Lower leg skin (tissue), 3 donors: ENCODE data around the gene OTOP3.

Experiments used
- POLR2A ChIP-seq, 2 donors: fragments of 450-650 bp; IDR thresholded peaks; one replicate each; pipeline ENCODE4 v1.6.1; 2016 to 2017; ENCODE audit warnings: antibody characterized with exemption in 2 of 2, mild to moderate bottlenecking in 1 of 2, moderate library complexity in 1 of 2
- TF ChIP-seq, protein P1 (sequence below), 3 donors: fragments of 450-650 bp; IDR thresholded peaks; one replicate each; pipeline ENCODE4 v1.5.1; 2016; ENCODE audit warnings: antibody characterized with exemption in 3 of 3, mild to moderate bottlenecking in 3 of 3, moderate library complexity in 2 of 3

DNA sequence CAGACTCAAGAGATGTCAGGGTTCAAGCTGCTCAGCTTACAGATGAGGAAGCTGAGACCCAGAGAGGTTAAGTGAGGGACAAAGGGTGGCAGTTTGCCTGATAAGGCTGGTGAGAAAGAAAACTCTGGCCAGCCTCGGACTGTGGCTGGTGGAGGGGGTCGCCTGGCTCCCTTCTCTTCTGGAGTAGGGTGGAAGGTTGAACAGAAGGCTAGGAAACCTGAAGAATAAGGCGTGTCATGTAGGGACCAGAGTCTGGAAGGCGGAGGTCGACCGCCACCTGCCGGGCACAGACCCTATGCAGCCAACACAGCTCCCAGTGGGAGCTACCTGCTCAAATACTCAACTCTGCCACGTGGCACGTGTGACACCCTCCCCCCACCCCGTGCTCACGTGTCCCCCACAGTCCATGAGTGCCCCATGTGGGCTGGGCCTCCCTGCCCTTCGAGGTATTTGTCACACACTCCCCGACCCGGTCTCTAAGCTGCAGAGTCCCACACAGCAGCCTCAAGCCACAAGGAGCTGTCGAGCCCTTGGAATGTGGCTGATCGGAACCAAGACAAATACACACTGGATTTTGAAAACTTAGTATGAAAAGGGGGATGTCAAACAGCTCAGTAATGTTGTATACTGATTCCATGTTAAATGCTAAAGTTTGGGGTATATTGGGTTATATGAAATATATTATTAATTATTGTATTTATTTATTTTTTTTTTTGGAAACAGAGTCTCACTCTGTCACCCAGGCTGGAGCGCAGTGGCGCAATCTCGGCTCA, 25.1 kb downstream of the OTOP3 start:
- TF ChIP-seq, protein P1, sequence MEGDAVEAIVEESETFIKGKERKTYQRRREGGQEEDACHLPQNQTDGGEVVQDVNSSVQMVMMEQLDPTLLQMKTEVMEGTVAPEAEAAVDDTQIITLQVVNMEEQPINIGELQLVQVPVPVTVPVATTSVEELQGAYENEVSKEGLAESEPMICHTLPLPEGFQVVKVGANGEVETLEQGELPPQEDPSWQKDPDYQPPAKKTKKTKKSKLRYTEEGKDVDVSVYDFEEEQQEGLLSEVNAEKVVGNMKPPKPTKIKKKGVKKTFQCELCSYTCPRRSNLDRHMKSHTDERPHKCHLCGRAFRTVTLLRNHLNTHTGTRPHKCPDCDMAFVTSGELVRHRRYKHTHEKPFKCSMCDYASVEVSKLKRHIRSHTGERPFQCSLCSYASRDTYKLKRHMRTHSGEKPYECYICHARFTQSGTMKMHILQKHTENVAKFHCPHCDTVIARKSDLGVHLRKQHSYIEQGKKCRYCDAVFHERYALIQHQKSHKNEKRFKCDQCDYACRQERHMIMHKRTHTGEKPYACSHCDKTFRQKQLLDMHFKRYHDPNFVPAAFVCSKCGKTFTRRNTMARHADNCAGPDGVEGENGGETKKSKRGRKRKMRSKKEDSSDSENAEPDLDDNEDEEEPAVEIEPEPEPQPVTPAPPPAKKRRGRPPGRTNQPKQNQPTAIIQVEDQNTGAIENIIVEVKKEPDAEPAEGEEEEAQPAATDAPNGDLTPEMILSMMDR (IDR thresholded peaks at IDR 0.05), result no peak
- TF ChIP-seq POLR2A (IDR thresholded peaks at IDR 0.05), result no peak
